ENCODE data around the gene TMEM203.

GRCh38 chr9:137198902-137199283 lies 6.6 kb downstream of the TMEM203 start:
- TF ChIP-seq CTCF (conservative IDR thresholded peaks at IDR 0.05; ENCODE audit: low read depth in 2 of 2) (no peak), JUNB (IDR thresholded peaks at IDR 0.05; ENCODE audit: unreplicated experiment) (no peak), EZH2 (IDR thresholded peaks at IDR 0.05; ENCODE audit: low read depth, unreplicated experiment) (no peak), REST (IDR thresholded peaks at IDR 0.05; ENCODE audit: unreplicated experiment) (no peak), POLR2AphosphoS5 (IDR thresholded peaks at IDR 0.05; ENCODE audit: low read depth) (no peak), ETS1 (IDR thresholded peaks at IDR 0.05) (no peak), CREB1 (CRISPR knock-in tag; IDR thresholded peaks at IDR 0.05; ENCODE audit: low read depth) (no peak), EZH2phosphoT487 (IDR thresholded peaks at IDR 0.05; ENCODE audit: unreplicated experiment) (no peak), STAT1 (IDR thresholded peaks at IDR 0.05; ENCODE audit: unreplicated experiment) (no peak)
